GM19455 (cell line): ENCODE measurements around the gene SART1.
A peak's percentile ranks its signal among the peaks of the same experiment; 100 is the strongest.

Experiments used
- ATAC-seq: cut with Tn5 transposase; IDR thresholded peaks from one replicate; pipeline ENCODE4 v1.9.1; 2021; ENCODE audit not compliant: unreplicated experiment

The SART1 gene

GRCh38 chr11:65961267-65962140 is at the start of gene SART1:
SART1 (plus strand) TSS chr11:65961734; CDS start chr11:65961781, 47 bp downstream.
- ATAC-seq: peak; percentile 83

GRCh38 chr11:65912845-65913244 is 48.7 kb upstream of the SART1 start:
- no peak for ATAC-seq

GRCh38 chr11:65915101-65915820 is 46.3 kb upstream of the SART1 start:
- ATAC-seq: no peak

GRCh38 chr11:65915821-65916251 is 45.7 kb upstream of the SART1 start:
- no peak for ATAC-seq

- no peak for ATAC-seq
Measured at GRCh38 chr11:65916391-65916790, 45.1 kb upstream of the SART1 start.

GRCh38 chr11:65917077-65917433 is 44.5 kb upstream of the SART1 start:
- ATAC-seq: no peak

GRCh38 chr11:65917434-65918210 is 43.9 kb upstream of the SART1 start:
- ATAC-seq: no peak

- peak; percentile 51 for ATAC-seq
Measured at GRCh38 chr11:65918211-65919140, 43.1 kb upstream of the SART1 start, which contains the start of gene C11orf68. C11orf68 (minus strand) TSS chr11:65919062; CDS start chr11:65919031, 31 bp downstream.

- peak; percentile 83 for ATAC-seq
Measured at GRCh38 chr11:65919141-65919572, 42.4 kb upstream of the SART1 start, which contains the start of gene DRAP1. DRAP1 (plus strand) TSS chr11:65919426; CDS start chr11:65919502, 76 bp downstream.

- peak; percentile 36 for ATAC-seq
Measured at GRCh38 chr11:65919573-65920371, 41.8 kb upstream of the SART1 start.

- ATAC-seq: no peak
Measured at GRCh38 chr11:65920372-65920802, 41.1 kb upstream of the SART1 start.

GRCh38 chr11:65921033-65921555 is 40.4 kb upstream of the SART1 start:
- ATAC-seq: no peak

GRCh38 chr11:65921876-65922275 is 39.7 kb upstream of the SART1 start:
- ATAC-seq: no peak

GRCh38 chr11:65922565-65922964 is 39.0 kb upstream of the SART1 start:
- ATAC-seq: no peak

- no peak for ATAC-seq
Measured at GRCh38 chr11:65925397-65925796, 36.1 kb upstream of the SART1 start.

GRCh38 chr11:65927904-65928397 is 33.6 kb upstream of the SART1 start:
- no peak for ATAC-seq

- no peak for ATAC-seq
Measured at GRCh38 chr11:65928667-65929066, 32.9 kb upstream of the SART1 start.

- no peak for ATAC-seq
Measured at GRCh38 chr11:65931773-65932557, 29.6 kb upstream of the SART1 start.
